ENCODE data around the gene NAXE. TPM values are rescaled to one million over a fixed set of nuclear protein-coding genes. Genes with fewer than 3 reads are reported as not detected.

Gene NAXE
- total RNA-seq, 2 experiments from 2014 or later, result 79.9 to 82.0 TPM

DNA sequence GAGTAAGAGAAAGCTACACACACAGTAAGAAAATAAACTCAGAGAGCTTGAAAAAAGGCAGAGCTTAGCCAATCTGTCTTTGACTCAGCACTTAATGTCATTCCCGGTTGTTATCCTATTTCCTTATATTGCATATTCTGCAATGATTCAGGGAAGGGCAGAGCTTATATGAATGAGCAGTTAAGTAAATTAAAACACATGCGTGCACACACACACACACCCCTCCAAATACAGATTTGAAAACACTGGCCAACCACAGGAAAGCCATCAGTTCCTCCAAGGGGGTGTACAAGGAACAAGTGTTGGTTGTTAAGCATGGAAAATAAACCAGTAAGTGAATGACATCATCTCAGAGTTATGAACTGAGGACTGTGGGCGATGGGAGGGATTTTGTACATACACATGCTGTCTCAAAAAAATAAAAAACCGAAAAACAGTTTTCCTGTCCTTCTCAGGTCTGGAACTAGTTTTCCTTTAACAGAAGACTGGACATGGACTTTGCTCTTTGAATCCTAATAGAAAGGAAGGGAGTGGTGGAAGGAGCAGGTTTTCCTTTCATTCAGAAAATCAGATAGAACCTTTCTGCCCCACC is 20.2 kb upstream of the NAXE start:
- intact Hi-C loops (cut with DNase I, micrococcal nuclease), result no loop called here
- Mint-ChIP-seq H3K4me1 (peaks cover 22% of the 10 kb centered on the region), H3K36me3 (ENCODE audit: low read depth) (peaks cover 3% of the 10 kb centered on the region), H3K9me3 (ENCODE audit: low read depth) (no peaks in the 10 kb centered on the region), H3K27me3 (peaks cover 32% of the 10 kb centered on the region), H3K4me3 (peak overlapping the region; percentile 89), H3K27ac (no peak overlapping the region)
- ChIA-PET POLR2A (interaction anchor here (0.7 kb wide), 1 partner anchor 410 kb away, joined by 4 read pairs; no protein-coding TSS in a partner anchor), CTCF (interaction anchor here (0.5 to 2.9 kb wide), 6 partner anchors 10 to 136 kb away, joined by 3 to 19 read pairs (median 3); no protein-coding TSS in a partner anchor)
- peak; percentile 22 for DNase-seq
- peak; percentile 37 for ATAC-seq

DNA sequence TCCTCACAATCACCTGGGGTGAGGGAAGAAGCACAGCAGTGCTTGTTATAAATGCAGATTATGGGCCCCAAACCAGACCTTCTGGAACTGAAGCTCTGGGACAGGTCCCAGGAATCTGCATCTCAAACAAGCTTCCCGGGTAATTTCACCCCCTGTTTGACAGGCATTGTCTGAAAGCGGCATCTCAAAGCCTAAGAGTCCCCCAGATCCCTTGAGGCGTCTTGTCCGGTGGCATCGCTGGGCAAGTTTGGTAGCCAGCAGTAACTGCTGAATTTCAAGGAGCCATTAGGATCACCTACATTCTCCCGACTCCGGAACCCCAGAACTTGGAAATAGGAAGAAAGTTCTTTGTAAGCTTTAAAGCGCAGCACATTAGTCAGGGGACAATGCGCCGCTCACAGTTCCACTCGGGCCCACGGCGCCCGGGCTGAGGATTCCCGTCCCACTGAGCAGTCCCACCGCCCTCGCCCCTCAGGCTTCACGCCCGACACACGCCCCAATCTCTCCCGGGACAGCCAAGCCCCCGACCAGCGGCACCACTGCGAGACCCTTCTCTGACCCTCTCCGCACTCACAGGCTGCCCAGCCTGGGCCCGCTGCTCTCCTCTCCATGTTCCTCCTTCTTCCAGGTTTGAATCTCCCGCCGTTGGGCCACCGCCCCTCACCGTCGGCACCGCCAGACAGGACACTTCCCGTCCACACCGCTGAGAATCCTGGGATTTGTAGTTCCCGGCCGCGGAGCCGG is 19.5 kb upstream of the NAXE start, which contains the start of gene IQGAP3:
TSS of gene IQGAP3 (minus strand) at position 647 of the 744 bp plus-strand sequence. CDS start at position 611, 36 bp downstream.
- Mint-ChIP-seq H3K4me3 (peak within 1 kb of the TSS; percentile 89), H3K4me1 (peaks cover 22% of the 10 kb centered on the region), H3K27ac (peak within 1 kb of the TSS; percentile 73), H3K9me3 (ENCODE audit: low read depth) (no peaks in the 10 kb centered on the region), H3K36me3 (ENCODE audit: low read depth) (peaks cover 3% of the 10 kb centered on the region), H3K27me3 (peaks cover 32% of the 10 kb centered on the region)
- ATAC-seq (peak; percentile 96), DNase-seq (peak; percentile 87)
- intact Hi-C loops (cut with DNase I, micrococcal nuclease), result loop anchor here in 1 of 2 experiments (1.0 to 2.0 kb wide), 2 partner anchors 67 to 116 kb away; no protein-coding TSS in a partner anchor
- ChIA-PET CTCF (interaction anchor here (0.6 to 2.9 kb wide), 3 partner anchors 9 to 87 kb away, joined by 3 to 19 read pairs (median 8); no protein-coding TSS in a partner anchor), POLR2A (no interaction called here)

DNA sequence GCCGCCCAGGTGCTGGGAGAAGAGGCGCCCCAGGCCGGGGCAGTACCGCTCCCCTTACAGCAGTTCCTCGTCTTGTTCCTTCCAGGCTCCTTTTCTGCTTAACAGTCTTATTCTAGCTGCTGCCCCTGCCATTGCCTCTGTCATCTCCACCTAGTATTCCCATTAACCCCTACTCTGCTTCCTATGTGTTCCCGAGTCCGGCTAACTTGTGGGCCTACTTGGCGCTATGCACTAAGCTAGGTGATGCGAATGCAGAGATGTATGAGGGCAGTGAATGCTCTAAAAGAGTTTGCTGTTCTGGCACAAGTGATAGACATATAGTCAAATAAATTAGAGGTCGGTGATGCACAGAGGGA is 18.9 kb upstream of the NAXE start:
- no peak for ATAC-seq
- POLR2A ChIA-PET, result no interaction called here
- H3K4me3 Mint-ChIP-seq, result peak overlapping the region; percentile 89

DNA sequence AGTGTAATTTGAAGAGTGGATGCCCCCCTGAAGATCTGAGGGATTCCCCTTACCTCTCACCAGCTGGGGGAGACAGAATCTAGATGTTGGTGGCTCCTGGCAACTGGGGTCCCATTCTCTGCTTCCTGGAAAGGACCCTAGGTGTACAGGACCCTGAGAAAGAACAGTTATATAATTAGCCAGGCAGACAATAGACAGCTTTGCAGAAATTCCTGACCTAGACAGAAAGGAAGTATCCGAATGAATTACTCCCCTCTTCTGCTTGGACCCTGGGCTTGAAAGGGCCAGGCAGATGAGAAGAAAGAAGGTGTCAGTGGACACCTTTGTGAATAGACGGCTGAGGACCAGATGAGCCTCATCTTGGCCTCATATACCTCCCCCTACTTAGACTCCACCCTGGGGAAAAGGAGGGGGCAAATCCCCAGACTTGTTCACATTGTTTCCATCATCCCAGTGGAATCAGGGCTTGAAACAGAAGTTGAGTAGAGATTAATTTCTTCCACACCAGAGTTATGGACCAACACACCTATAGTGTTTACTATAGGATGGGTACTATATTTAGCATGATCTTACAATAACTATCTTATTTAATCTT is 17.4 kb upstream of the NAXE start:
- peaks cover 32% of the 10 kb centered on the region for H3K27me3 Mint-ChIP-seq
- POLR2A ChIA-PET, result interaction anchor here (0.6 kb wide), 1 partner anchor 207 kb away, joined by 3 read pairs; no protein-coding TSS in a partner anchor
- no peak overlapping the region for H3K4me3 Mint-ChIP-seq
- DNase-seq (no peak), ATAC-seq (no peak)
- CTCF ChIA-PET, result interaction anchor here (1.4 kb wide), 1 partner anchor 17 kb away, joined by 3 read pairs; no protein-coding TSS in a partner anchor
- peaks cover 22% of the 10 kb centered on the region for H3K4me1 Mint-ChIP-seq
- intact Hi-C loops (cut with DNase I, micrococcal nuclease), result no loop called here
- H3K36me3 Mint-ChIP-seq (ENCODE audit: low read depth), result peaks cover 3% of the 10 kb centered on the region
- no peaks in the 10 kb centered on the region for H3K9me3 Mint-ChIP-seq (ENCODE audit: low read depth)
- H3K27ac Mint-ChIP-seq, result no peak overlapping the region

More for the DNA sequence above, 18.9 kb upstream of the NAXE start:
- intact Hi-C loops (cut with DNase I, micrococcal nuclease), result loop anchor here in 1 of 2 experiments (1.0 to 2.0 kb wide), 2 partner anchors 68 to 116 kb away; no protein-coding TSS in a partner anchor
- Mint-ChIP-seq H3K27ac (peak overlapping the region; percentile 73), H3K27me3 (peaks cover 32% of the 10 kb centered on the region), H3K4me1 (peaks cover 22% of the 10 kb centered on the region), H3K9me3 (ENCODE audit: low read depth) (no peaks in the 10 kb centered on the region), H3K36me3 (ENCODE audit: low read depth) (peaks cover 3% of the 10 kb centered on the region)
- CTCF ChIA-PET, result interaction anchor here (0.6 kb wide), 1 partner anchor 551 kb away, joined by 3 read pairs; no protein-coding TSS in a partner anchor
- no peak for DNase-seq

DNA sequence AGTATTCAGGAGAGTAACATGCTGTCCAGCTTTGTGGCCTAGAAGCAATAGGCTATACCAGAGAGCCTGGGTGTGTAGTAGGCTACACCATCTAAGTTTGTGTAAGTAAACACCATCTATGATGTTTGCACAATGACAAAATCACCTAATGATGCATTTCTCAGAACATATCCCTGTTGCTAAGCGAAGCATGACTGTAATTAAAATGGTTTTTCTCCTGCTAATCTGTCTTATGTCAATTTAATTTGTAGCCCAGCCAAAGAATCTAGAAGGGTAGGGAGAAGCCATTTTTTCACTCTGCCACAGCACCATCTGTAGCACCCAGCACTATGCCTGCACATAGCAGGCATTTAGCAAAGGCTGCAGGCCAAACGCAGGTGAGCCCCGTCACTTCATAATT is 14.0 kb upstream of the NAXE start:
- DNase-seq (no peak), ATAC-seq (no peak)
- Mint-ChIP-seq H3K4me1 (peaks cover 17% of the 10 kb centered on the region), H3K9me3 (ENCODE audit: low read depth) (no peaks in the 10 kb centered on the region), H3K4me3 (no peak overlapping the region), H3K27me3 (peaks cover 13% of the 10 kb centered on the region), H3K36me3 (ENCODE audit: low read depth) (no peaks in the 10 kb centered on the region), H3K27ac (no peak overlapping the region)
- CTCF ChIA-PET, result interaction anchor here (0.6 kb wide), 1 partner anchor 127 kb away, joined by 3 read pairs; no protein-coding TSS in a partner anchor
- intact Hi-C loops (cut with DNase I, micrococcal nuclease), result no loop called here
- POLR2A ChIA-PET, result no interaction called here

DNA sequence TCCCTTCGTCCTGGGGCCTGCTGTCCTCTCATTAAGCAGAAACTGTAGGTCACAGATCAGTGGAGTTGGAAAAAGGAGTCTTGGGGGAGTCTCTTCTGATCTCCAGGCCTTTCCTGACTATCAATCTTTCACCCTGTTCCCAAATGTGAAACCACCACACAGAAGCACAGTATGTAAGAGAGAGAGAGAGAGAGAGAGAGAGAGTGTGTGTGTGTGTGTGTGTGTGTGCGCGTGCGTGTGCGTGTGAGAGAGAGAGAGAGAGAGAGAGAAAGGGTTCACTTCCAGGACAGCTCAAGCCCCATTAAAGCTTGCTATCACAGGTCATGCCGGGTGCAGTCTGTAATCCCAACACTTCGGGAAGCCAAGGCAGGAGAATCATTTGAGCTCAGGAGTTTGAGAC is 13.5 kb upstream of the NAXE start:
- CTCF ChIA-PET, result interaction anchor here (0.5 to 1.2 kb wide), 2 partner anchors 15 to 27 kb away, joined by 3 read pairs; no protein-coding TSS in a partner anchor
- no peak overlapping the region for H3K27ac Mint-ChIP-seq
- H3K4me1 Mint-ChIP-seq, result peaks cover 17% of the 10 kb centered on the region
- DNase-seq, result no peak
- no peaks in the 10 kb centered on the region for H3K9me3 Mint-ChIP-seq (ENCODE audit: low read depth)
- intact Hi-C loops (cut with DNase I, micrococcal nuclease), result no loop called here
- ATAC-seq, result no peak
- H3K36me3 Mint-ChIP-seq (ENCODE audit: low read depth), result no peaks in the 10 kb centered on the region
- H3K27me3 Mint-ChIP-seq, result peaks cover 8% of the 10 kb centered on the region
- no peak overlapping the region for H3K4me3 Mint-ChIP-seq
- POLR2A ChIA-PET, result no interaction called here

DNA sequence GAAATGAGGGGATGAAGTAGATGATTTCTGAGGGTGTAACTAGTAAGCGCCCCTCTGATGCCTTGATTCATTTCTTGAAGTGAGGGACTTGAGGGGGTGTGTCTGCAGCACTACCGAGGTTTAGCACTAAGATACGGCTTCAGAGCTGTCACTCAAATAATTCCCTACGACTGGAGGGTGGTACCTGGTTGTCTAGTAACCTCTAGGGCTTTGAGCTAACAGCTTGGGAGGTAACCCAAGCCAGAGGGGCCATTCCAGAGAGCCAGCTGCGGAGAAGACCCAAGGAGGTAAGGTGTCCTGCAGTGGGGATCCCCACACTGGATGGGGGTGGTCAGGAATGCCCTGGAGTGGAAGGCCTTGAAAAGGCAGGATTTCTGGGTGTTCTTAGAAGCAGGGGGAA is 12.1 kb upstream of the NAXE start, which contains the start of gene TTC24:
TSS of gene TTC24 (plus strand) at position 252 of the 400 bp plus-strand sequence. CDS start 1,642 bp downstream, outside the sequence.
- DNase-seq, result no peak

DNA sequence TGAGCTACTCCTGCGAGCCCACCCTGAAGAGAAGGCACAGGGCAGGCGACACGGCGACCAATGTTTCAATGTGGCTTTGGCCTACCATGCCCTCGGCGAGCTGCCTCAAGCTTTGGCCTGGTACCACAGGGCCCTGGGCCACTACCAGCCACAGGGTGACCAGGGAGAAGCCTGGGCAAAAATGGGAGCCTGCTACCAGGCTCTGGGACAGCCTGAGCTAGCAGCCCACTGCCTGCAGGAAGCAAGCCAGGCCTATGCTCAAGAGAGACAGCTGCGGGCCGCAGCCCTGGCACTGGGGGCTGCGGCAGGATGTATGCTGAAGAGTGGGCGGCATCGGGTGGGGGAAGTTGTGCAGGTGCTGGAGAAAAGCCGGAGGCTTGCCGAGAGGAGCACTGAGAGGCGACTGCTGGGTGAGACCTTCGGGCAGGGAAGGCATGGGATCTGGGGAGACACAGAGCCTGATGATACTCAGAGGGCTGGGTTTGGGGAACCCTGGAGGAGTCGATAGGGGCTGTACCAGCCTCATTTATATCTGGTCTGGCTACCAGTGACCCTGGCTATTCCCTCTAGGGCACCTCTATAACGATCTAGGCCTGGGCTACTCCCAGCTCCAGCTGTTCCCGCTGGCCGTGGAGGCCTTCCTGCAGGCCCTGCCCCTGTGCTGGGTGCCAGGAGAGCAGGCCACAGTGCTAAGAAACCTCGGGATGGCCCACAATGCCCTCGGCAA is 9.8 kb upstream of the NAXE start:
- peak; percentile 67 for DNase-seq
- Mint-ChIP-seq H3K36me3 (ENCODE audit: low read depth) (peaks cover 1% of the 10 kb centered on the region), H3K27ac (peak overlapping the region; percentile 88), H3K27me3 (no peaks in the 10 kb centered on the region), H3K9me3 (ENCODE audit: low read depth) (no peaks in the 10 kb centered on the region), H3K4me1 (peaks cover 27% of the 10 kb centered on the region), H3K4me3 (peak overlapping the region; percentile 74)
- ATAC-seq, result peak; percentile 57
- ChIA-PET CTCF (interaction anchor here (0.6 to 3.4 kb wide), 26 partner anchors 10 to 366 kb away, joined by 3 to 19 read pairs (median 4); partner anchors contain the start of genes CRABP2, GPATCH4 and NAXE), POLR2A (interaction anchor here (0.6 to 1.7 kb wide), 3 partner anchors 9 to 186 kb away, joined by 3 to 6 read pairs (median 3); no protein-coding TSS in a partner anchor)
- intact Hi-C loops (cut with DNase I, micrococcal nuclease), result loop anchor here in 1 of 2 experiments (5.0 kb wide), 1 partner anchor 100 kb away; no protein-coding TSS in a partner anchor

More for the DNA sequence above, 12.1 kb upstream of the NAXE start, which contains the start of gene TTC24:
- Mint-ChIP-seq H3K36me3 (ENCODE audit: low read depth) (peaks cover 1% of the 10 kb centered on the region), H3K27me3 (peaks cover 3% of the 10 kb centered on the region), H3K27ac (no peak within 1 kb of the TSS), H3K4me1 (peaks cover 27% of the 10 kb centered on the region), H3K9me3 (ENCODE audit: low read depth) (no peaks in the 10 kb centered on the region), H3K4me3 (no peak within 1 kb of the TSS)
- intact Hi-C loops (cut with DNase I, micrococcal nuclease), result no loop called here
- ChIA-PET POLR2A (no interaction called here), CTCF (interaction anchor here (0.7 to 3.4 kb wide), 6 partner anchors 9 to 120 kb away, joined by 3 to 19 read pairs (median 3); no protein-coding TSS in a partner anchor)
- no peak for ATAC-seq

DNA sequence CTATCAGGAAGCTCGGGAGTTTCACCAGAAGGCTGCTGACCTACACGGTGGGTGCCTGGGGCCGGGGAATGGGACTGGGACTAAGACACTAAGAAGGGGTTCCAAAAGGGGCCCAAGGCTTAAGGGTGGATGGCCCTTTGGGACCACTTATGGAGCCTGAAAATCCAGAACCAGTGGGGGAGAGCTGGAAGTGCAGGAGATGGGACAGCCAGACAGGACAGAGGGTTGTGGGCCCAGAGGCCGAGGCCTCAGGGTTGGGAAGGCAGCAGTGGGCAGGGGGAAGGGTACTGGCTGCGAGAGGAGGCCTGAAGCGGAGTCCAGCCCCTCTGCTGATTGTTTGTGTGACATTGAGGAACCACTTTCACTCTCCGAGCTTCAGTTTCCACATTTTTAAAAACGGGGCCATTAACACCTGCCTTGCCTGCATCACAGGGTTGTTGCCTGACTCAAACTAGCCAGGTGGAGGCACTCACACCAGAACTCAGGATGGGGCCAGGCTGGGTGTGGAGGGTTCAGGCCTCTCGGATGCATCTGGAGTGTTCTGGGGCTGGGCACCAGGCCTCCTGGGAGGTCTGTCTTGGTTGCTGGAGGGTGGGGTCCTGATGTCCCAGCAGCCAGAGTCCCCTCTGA is 9.1 kb upstream of the NAXE start:
- ChIA-PET POLR2A (interaction anchor here (0.6 to 1.7 kb wide), 2 partner anchors 9 to 186 kb away, joined by 3 to 6 read pairs; no protein-coding TSS in a partner anchor), CTCF (interaction anchor here (0.6 to 3.4 kb wide), 20 partner anchors 9 to 367 kb away, joined by 3 to 19 read pairs (median 4); partner anchors contain the start of genes GPATCH4 and NAXE)
- peaks cover 1% of the 10 kb centered on the region for H3K36me3 Mint-ChIP-seq (ENCODE audit: low read depth)
- no peaks in the 10 kb centered on the region for H3K27me3 Mint-ChIP-seq
- ATAC-seq (peak; percentile 82), DNase-seq (peak; percentile 71)
- intact Hi-C loops (cut with DNase I, micrococcal nuclease), result loop anchor here in 1 of 2 experiments (5.0 kb wide), 1 partner anchor 100 kb away; no protein-coding TSS in a partner anchor
- peaks cover 27% of the 10 kb centered on the region for H3K4me1 Mint-ChIP-seq
- peak overlapping the region; percentile 74 for H3K4me3 Mint-ChIP-seq
- H3K27ac Mint-ChIP-seq, result peak overlapping the region; percentile 88
- no peaks in the 10 kb centered on the region for H3K9me3 Mint-ChIP-seq (ENCODE audit: low read depth)

Measured in activated CD4-positive, alpha-beta T cell treated with anti-CD3 and anti-CD28 coated beads for 36 hours (primary cell).